Osteocyte (in vitro differentiated cells): ENCODE results near the gene PRSS2. TPM values are rescaled to one million over a fixed set of nuclear protein-coding genes. Genes with fewer than 3 reads are reported as not detected.

ENCODE experiments used
- DNase-seq: peaks from one replicate; pipeline ENCODE4 v3.0.0; 2021; ENCODE audit warnings: mixed read lengths; ENCODE audit not compliant: unreplicated experiment; ENCODE audit errors: extremely low spot score
- H3K27ac Mint-ChIP-seq: one replicate; pipeline ENCODE4 v1.8.0; 2021; ENCODE audit warnings: mild to moderate bottlenecking, mixed read lengths; ENCODE audit not compliant: unreplicated experiment
- H3K27me3 Mint-ChIP-seq: one replicate; pipeline ENCODE4 v1.8.0; 2021; ENCODE audit warnings: mixed read lengths; ENCODE audit not compliant: unreplicated experiment
- H3K36me3 Mint-ChIP-seq: one replicate; pipeline ENCODE4 v1.8.0; 2021; ENCODE audit warnings: mixed read lengths; ENCODE audit not compliant: unreplicated experiment
- H3K4me1 Mint-ChIP-seq: one replicate; pipeline ENCODE4 v1.8.0; 2021; ENCODE audit warnings: mixed read lengths; ENCODE audit not compliant: unreplicated experiment
- H3K4me3 Mint-ChIP-seq: one replicate; pipeline ENCODE4 v1.8.0; 2021; ENCODE audit warnings: mild to moderate bottlenecking, moderate library complexity, mixed read lengths; ENCODE audit not compliant: unreplicated experiment
- H3K9me3 Mint-ChIP-seq: one replicate; pipeline ENCODE4 v1.8.0; 2021; ENCODE audit warnings: mixed read lengths; ENCODE audit not compliant: unreplicated experiment
- CTCF ChIP-seq: fragments of 200-600 bp; sonication (generic); IDR thresholded peaks from 2 replicates; pipeline ENCODE4 v1.5.0; 2021; ENCODE audit warnings: antibody characterized with exemption, mild to moderate bottlenecking, moderate library complexity
- long read RNA-seq: library from polyadenylated mRNA; unstranded; transcript quantifications from one replicate; pipeline ENCODE4 v2.0.0, GENCODE V29; 2021
- total RNA-seq: library from RNA; stranded (reverse); gene quantifications from 2 replicates; pipeline ENCODE4 v1.2.1, GENCODE V29; 2021

The PRSS2 gene
- total RNA-seq, result not detected in 2 replicates
- long read RNA-seq, result 0 reads

GRCh38 chr7:142770661-142771352 lies at the start of gene PRSS2:
PRSS2 (plus strand) TSS chr7:142770970; CDS start chr7:142770983, 13 bp downstream.
- no peak for DNase-seq
- H3K27me3 Mint-ChIP-seq, result peaks cover 15% of the 10 kb centered on the region
- no peak within 1 kb of the TSS for H3K27ac Mint-ChIP-seq
- no peaks in the 10 kb centered on the region for H3K9me3 Mint-ChIP-seq
- no peaks in the 10 kb centered on the region for H3K36me3 Mint-ChIP-seq
- no peaks in the 10 kb centered on the region for H3K4me1 Mint-ChIP-seq
- no peak within 1 kb of the TSS for H3K4me3 Mint-ChIP-seq
- TF ChIP-seq CTCF, result no peak

DNA sequence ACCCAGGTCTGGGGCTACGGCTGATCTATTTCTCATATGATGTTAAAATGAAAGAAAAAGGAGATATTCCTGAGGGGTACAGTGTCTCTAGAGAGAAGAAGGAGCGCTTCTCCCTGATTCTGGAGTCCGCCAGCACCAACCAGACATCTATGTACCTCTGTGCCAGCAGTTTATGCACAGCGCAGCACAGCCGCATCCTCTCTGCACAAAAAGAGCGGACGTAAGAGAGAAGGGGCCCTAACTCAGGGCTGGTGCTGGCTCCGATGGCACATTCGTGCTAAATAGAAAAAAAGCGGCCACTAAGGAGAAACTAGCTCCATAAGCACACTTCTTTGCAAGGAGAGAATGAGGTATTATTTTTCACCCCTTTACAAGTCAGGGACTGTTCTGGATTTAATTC lies 49.8 kb upstream of the PRSS2 start:
- H3K4me3 Mint-ChIP-seq, result no peak overlapping the region
- H3K27me3 Mint-ChIP-seq, result peaks cover 13% of the 10 kb centered on the region
- no peak for DNase-seq
- no peak overlapping the region for H3K27ac Mint-ChIP-seq
- no peaks in the 10 kb centered on the region for H3K4me1 Mint-ChIP-seq
- TF ChIP-seq CTCF, result no peak
- no peaks in the 10 kb centered on the region for H3K9me3 Mint-ChIP-seq
- H3K36me3 Mint-ChIP-seq, result no peaks in the 10 kb centered on the region

- Mint-ChIP-seq H3K27me3 (peaks cover 6% of the 10 kb centered on the region), H3K4me1 (no peaks in the 10 kb centered on the region), H3K4me3 (no peak overlapping the region), H3K9me3 (no peaks in the 10 kb centered on the region), H3K36me3 (no peaks in the 10 kb centered on the region), H3K27ac (no peak overlapping the region)
- DNase-seq, result no peak
- TF ChIP-seq CTCF, result no peak
These were observed 48.4 kb upstream of the PRSS2 start for GRCh38 chr7:142722248-142722794.

DNA sequence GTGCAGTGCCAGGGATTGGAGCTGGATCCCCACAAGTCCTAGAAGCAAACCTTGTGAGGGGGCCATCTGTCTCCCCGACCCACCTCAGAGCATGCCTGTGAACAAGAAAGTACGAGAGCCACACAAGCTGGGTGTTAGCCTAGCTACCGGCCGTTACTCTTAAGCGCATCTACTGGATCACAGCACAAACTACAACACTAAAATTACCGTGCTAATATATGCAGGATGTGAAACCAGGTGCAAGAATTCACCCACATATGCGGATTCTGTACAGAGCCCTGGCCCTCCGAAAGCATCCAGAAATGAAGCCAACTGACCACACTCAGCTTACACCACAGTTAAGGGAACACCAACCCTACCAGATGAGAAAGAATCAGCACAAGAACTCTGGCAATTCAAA lies 37.5 kb upstream of the PRSS2 start:
- Mint-ChIP-seq H3K4me3 (no peak overlapping the region), H3K36me3 (no peaks in the 10 kb centered on the region), H3K27ac (no peak overlapping the region), H3K27me3 (peaks cover 22% of the 10 kb centered on the region), H3K9me3 (no peaks in the 10 kb centered on the region), H3K4me1 (no peaks in the 10 kb centered on the region)
- DNase-seq, result no peak
- TF ChIP-seq CTCF, result no peak

- Mint-ChIP-seq H3K4me1 (no peaks in the 10 kb centered on the region), H3K36me3 (no peaks in the 10 kb centered on the region), H3K4me3 (no peak overlapping the region), H3K9me3 (no peaks in the 10 kb centered on the region), H3K27me3 (peaks cover 14% of the 10 kb centered on the region), H3K27ac (no peak overlapping the region)
- no peak for DNase-seq
- TF ChIP-seq CTCF, result no peak
These were observed 30.8 kb upstream of the PRSS2 start for GRCh38 chr7:142739923-142740492.
